Sciatic nerve (tissue), 2 donors: Measurements from ENCODE around the gene WFDC1. TPM values are rescaled to one million over a fixed set of nuclear protein-coding genes. Genes with fewer than 3 reads are reported as not detected.

Experiments used
- ATAC-seq: fragments of 200-7000 bp; cut with Tn5 transposase; one replicate; pipeline ENCODE4 v1.9.1; 2020; ENCODE audit warnings: mild to moderate bottlenecking, moderate library complexity
- DNase-seq: peaks from one replicate; pipeline ENCODE4 v3.0.0-alpha.2; 2020; ENCODE audit warnings: low spot score
- intact Hi-C: fragments of 100-400 bp; cut with DNase I; formaldehyde crosslinking; loops from one replicate; pipeline ENCODE4 v1.14.2; 2022
- total RNA-seq: library from RNA; stranded (reverse); fragmentation: NEBNext Ultra II Directional; extraction: Animal tissue kit (Norgen Biotek cat#: 25700); gene quantifications from one replicate; pipeline ENCODE4 v1.2.1, GENCODE V29; 2021
- donor health status: DM: no; HTN: no; CAD: no.
- donor health status: DM: no; HTN: no; CAD: no.

WFDC1 gene
- total RNA-seq, 1 donor from 2014 or later: 31.6 TPM

DNA sequence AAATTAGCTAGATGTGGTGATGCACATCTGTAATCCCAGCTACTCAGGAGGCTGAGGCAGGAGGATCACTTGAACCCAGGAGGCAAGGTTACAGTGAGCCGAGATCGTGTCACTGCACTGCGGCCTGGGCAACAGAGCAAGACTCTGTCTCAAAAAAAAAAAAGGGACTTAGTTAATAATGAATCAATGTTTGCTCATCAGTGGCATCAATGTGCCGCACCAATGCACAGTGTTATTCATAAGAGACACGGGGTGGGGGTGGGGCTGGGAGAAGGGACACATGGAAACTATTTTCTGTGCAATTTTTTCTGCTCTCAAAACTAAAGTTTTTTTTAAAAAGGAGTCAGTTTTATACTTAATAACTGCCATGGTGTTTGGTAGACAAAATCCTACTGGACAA is 66.9 kb downstream of the WFDC1 start:
- intact Hi-C loops: no loop called here
- ATAC-seq (no peak), DNase-seq (no peak)

DNA sequence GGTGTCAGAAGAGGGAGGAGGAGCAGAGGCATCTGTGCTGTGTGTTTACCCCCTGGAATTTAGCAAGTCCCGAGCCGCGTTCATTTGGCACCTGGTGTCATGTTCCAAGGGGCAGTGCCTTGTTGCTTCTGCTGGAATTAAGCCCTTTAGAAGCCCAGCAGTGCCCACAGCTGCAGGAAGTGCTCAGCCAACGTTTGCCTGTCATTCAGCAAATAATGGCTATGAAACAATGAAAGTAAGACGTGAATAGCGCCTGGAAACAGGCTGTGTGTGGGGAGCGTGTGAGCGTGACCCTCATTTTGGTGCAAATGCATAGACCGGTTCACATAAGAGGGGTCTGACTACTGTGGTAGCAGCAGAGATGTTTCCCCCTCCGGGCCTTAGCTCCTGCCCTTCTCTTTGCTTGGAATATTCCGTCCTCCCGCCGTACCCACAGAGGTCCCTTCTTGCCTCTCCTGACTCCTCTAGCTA is 67.8 kb downstream of the WFDC1 start:
- intact Hi-C loops: no loop called here
- DNase-seq (no peak), ATAC-seq (no peak)

DNA sequence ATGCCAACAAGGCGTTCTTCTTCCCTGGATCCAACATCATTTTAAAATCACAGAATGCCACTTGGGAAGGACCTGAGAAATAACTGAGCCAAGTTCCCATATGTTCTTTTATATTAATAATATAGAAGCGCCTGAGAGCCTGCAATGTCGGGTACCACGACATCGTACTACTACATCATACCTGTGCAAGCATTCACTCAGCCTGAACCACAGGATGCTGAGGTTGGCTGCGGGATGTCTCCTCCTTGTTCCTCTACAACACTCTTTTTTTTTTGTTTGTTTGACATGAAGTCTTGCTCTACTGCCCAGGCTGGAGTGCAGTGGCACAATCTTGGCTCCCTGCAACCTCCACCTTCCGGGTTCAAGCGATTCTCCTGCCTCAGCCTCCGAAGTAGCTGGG is 71.5 kb downstream of the WFDC1 start:
- ATAC-seq (no peak), DNase-seq (no peak)
- intact Hi-C loops: no loop called here

DNA sequence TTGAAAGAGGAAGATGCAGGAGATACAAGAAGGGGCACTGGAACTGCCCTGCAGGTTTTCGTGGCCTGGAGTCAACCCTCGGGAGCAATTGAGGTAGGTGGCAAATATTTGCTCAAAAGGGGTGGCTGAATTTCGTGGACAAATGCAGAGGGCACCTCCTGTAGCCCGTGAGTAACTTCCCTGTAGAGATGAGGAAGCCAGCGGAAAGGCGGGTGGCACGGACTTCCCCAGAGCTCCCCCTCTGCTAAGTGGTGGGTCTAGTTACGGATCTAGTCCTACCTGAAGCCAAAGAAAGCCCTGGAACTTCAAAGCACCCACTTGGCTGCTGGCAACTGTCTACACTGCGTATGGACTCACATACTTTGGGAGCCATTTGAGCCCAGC is 72.6 kb downstream of the WFDC1 start:
- DNase-seq (no peak), ATAC-seq (no peak)
- intact Hi-C loops: no loop called here

DNA sequence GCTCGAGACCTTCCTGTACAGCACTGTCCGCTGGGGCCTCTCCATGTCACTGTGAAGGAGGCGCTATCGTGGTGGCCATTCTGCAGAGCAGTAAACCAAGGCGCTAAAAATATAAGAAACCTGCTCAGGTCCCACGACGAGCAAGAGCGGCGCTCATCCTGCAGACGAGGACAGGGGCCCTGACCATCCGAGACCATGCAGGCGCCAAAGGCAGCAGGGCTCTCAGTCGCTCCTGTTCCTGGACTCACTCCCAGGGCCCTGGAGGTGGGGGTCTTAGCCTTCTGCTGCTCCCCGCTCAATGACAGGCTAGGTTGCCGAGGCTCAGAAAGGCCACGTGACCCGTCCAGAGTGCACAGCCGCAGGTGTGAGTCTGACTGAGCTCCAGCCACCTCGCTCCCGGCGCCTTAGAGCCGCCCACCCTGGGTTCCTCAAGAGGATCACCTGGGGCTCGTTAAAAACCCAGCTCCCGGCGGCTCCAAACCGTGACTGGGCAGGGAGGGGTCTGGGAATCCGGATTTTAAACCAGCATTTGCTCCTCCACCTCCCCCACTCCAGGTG is 73.2 kb downstream of the WFDC1 start:
- intact Hi-C loops: no loop called here
- no peak for ATAC-seq

DNA sequence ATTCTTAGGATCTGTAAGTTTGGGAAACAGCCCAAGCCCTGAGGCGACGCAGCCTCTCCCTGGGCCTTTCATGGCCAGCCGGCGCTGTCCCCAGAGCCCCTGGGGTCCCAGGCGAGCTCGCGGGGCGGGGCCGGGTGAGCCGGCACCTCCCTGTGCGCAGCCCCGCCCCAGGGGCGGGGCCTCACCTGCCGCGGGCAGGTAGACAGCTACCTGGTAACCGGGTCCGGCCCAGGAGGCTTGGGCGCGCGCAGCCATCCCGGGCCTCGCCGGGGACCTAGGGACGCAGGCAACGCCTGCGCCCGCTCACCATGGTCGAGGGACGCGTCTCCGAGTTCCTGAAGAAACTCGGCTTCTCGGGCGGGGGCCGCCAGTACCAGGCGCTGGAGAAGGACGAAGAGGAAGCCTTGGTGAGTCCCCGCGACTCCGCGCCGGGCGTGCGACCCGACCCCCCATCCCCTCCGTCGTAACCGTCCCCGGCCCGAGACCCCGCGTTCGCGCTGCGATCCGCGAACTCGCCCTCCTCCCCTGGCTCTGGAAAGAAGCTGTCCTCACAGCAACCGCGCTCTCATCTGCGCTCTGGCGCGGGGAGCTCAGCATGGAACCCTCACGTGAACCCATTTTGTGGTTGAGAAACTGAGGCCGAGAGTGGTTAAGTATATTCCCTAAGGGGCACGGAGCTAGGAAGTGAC is 73.8 kb downstream of the WFDC1 start, which contains the start of gene ATP2C2:
Gene ATP2C2, plus strand, starts transcription at position 231 of the 689 bp plus-strand sequence. Its CDS starts 78 bp downstream, at position 309.
- DNase-seq (no peak), ATAC-seq (no peak)
- intact Hi-C loops: no loop called here

More for the DNA sequence above, 73.2 kb downstream of the WFDC1 start:
- no peak for DNase-seq

DNA sequence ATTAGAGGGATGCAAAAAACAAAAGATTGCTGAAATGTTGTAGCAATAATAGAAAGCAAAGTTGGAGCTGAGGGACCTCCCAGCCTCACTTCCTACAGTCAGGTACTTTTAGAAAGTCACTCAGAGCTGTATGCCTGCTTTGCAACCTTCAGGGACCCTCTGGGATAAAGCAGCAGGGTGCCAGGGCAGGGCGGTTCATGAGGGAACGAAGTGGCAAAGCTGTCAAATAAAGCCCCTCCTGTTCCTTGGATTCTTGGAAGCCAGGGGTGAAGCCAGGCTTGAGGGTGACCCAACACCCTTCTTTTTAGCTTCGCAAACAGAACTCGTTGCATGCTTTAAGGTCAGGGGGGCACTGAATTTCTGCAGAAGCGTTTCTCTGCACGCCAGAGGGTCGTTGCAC is 74.4 kb downstream of the WFDC1 start:
- ATAC-seq (no peak), DNase-seq (no peak)
- intact Hi-C loops: no loop called here

DNA sequence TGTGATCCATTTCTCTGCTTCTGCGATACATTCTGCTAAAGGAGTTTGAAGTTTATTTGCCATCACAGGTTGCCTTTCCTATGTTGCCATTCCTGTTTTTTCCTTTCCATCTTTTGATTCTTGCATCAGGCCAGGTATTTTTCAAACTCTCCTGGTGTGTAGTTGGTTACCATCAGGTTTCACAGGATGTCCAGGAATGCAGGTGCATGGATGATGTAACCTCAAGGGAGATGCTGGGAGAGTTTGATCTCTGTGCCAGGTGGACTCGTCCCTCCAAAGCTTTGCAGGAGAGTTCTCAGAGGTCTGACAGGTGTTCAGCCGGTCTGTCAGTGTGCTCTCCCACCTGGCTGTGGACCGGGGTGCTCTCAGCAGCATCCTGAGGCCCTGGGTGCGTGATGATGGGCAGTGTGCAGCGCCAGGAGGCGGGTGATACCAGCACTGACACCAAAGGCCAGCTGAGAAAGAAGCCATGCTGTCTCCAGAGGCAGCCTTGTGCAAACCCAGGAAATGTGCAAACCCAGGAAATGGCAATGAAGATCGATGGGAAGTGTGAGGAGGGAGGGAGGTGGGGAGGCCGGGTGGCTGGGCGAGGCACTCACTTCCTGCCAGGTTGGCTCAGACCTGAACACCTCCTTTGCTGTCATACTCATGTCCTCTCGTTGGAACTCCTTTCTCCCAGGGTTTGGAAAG is 75.4 kb downstream of the WFDC1 start:
- no peak for ATAC-seq
- intact Hi-C loops: no loop called here

DNA sequence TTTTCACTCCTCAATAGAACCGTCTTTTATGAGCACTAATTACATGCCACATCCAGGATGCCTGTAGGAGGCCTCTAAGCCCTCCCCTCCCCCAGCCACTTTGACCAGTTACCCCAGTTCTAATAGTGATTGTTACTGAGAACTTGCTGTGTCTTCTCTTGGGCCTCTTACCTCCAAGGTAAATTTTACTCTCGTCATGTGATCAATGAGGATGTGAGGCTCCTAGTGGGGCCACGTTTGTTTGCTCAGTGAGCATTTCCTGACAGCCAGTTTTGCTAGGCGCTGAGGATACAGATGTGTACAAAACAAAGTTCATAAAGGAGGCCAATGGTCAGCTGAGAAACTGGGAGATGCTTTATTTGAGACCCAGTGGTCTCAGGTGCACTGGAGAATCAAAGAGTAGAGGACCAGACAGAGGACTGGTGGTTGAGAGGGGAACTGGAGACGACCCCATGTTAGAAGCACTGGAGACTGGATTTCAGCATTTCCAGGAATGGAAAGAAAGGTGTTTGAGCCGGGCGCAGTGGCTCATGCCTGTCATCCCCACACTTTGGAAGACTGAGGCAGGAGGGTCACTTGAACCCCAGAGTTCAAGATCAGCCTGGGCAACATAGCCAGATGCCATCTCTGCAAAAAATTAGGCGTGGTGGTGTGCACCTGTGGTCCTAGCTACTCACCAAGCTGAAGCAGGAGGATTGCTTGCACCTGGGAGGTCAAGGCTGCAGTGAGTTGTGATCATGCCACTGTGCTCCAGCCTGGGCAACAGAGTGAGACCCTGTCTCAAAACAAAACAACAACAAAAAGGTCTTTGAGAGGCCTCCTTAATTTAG is 76.3 kb downstream of the WFDC1 start:
- intact Hi-C loops: no loop called here
- no peak for ATAC-seq
- no peak for DNase-seq

More for the DNA sequence above, 75.4 kb downstream of the WFDC1 start:
- DNase-seq: no peak

DNA sequence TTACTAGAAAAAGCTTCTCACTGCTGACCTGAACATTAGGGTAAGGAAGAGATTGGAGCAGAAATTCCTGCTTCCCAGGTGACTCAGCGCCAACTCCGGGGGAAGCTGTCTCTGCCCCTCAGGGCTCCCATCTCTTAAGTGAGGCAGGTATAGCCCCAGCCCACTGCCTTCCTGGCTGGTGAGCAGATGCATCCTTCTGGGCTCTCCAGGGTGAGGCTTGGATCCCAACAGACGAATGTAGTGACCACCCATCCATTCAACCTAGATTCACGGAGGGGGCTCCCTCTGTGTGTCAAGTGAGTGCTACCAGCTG is 76.8 kb downstream of the WFDC1 start:
- no peak for ATAC-seq
- intact Hi-C loops: no loop called here
- no peak for DNase-seq

DNA sequence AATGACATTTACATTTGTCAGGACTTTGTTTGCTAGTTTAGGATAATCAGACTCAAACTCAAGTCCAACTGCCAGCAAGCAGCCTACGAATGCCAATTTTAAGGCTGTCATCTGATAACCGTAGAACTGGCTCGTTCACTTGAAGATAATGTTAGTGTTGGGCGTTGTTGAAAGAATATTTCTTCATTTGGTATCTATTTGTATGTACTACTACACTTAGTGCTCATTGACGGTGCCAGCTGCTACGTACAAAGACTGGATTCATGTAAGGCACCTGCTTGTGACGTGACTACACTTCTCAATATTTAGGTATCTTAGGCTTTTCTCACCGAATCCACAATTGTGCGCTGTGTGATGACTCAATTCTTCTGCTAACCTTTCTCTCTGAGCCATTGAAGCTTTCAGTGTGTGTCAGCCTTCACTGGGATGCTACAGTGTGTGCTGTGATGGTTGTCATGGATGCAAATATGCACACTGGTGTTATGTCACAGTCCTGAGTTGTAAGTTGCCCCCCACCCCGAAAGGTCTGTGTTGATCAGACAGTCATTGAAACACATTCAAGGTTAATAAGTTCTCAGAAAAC is 79.3 kb downstream of the WFDC1 start:
- intact Hi-C loops: no loop called here
- DNase-seq (no peak), ATAC-seq (no peak)

DNA sequence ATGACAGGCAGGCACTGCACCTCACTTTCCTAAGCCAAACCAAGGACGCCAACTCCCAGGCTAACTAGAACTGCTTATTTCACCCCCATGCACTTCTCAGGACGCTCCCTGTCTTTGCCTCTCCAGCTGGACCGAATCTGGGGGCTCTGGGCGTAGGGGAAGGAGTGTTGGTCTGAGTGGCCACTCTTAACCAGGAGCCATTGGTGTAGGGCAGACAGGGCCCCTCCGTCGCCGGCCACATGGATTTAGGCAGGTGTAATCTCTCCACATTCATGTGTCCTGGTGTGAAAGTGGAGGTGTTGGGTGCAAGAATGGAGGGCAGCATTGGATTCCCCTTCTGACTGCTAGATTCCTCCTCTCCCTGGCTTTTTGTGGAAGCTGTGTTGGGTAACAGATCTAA is 83.4 kb downstream of the WFDC1 start:
- DNase-seq (no peak), ATAC-seq (no peak)
- intact Hi-C loops: no loop called here

DNA sequence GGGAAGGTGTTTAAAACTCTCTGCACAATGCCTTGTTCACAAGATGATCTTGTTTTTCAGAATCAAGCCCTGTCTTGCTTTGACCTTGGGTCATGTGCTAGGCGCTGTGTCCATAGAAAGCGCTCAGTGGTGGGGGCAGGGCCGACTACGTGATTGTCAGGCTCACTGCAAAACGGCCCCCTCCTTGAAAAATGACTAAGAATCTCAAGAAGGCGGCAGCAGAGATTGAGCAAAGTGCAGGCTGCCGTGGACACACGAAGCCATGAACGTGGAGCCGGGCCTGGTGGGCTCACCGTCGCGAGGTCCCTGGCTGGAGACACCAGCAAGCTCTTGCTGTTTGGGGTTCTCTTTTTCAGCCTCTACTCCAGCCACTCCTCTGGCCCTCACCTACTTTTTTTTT is 83.9 kb downstream of the WFDC1 start:
- no peak for DNase-seq

DNA sequence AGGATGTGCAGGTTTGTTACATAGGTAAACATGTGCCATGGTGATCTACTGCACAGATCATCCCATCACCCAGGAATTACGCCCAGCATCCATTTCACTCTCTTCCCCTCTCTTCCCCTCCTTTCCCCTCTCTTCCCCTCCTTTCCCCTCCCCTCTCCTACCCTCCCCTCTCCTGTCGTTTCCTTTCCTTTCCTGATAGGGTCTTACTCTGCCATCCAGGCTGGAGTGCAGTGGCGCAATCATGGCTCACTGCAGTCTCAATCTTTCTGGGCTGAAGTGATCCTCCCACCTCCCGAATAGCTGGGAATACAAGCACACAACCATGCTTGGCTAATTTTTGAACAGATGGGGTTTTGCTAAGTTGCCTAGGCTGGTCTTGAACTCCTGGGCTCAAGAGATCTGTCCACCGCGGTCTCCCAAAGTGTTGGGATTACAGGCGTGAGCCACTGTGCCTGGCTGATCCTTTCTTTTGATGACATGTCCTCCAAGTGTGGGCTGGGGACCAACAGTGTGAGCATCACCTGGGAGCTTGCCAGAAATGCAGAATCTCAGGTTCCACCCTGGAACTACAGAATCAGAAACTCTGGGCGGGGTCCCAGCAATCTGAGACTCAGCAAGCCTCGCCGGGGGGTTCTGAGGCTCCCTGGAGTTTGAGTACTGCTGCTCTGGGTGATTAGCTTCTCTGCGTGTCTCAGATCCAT is 84.5 kb downstream of the WFDC1 start:
- DNase-seq: no peak
- ATAC-seq: no peak
- intact Hi-C loops: no loop called here

More for the DNA sequence above, 83.9 kb downstream of the WFDC1 start:
- intact Hi-C loops: no loop called here
- ATAC-seq: peak; percentile 58

Other genes starting within 250 kb of the WFDC1 start
- 91.1 TPM for gene MBTPS1, start 177.9 kb upstream of the WFDC1 start, total RNA-seq
- 31.3 TPM for gene HSDL1, start 149.7 kb upstream of the WFDC1 start, total RNA-seq
- 1.4 TPM for gene DNAAF1, start 149.6 kb upstream of the WFDC1 start, total RNA-seq
- gene TAF1C, start 107.8 kb upstream of the WFDC1 start, total RNA-seq: 43.2 TPM
- gene ADAD2, start 103.7 kb upstream of the WFDC1 start, total RNA-seq: not detected
- gene KCNG4, start 54.9 kb upstream of the WFDC1 start, total RNA-seq: not detected
- gene ATP2C2, start 73.7 kb downstream of the WFDC1 start, total RNA-seq: 0.58 TPM
- 21.8 TPM for gene MEAK7, start 209.8 kb downstream of the WFDC1 start, total RNA-seq